K562 (cell line): ENCODE data around the gene PRKAG2. TPM values are rescaled to one million over a fixed set of nuclear protein-coding genes. Genes with fewer than 3 reads are reported as not detected.

Source experiments
- ATAC-seq: fragments of 200-7000 bp; cut with Tn5 transposase; 3 replicates; pipeline ENCODE4 v1.9.1; 2020; ENCODE audit warnings: moderate library complexity
- BruUV-seq: library from RNA; stranded (reverse); fragments of 400-500 nt; replicated peaks from 2 replicates; lab custom pipeline; 2021; lab: Mats Ljungman, UMichigan
- CTCF ChIA-PET: fragments of 300-600 bp; formaldehyde crosslinking; extraction: SDS; loops from one replicate; lab custom pipeline; 2021; ENCODE audit warnings: low intra/inter-chr PET ratio; lab: Yijun Ruan, JAX
- POLR2A ChIA-PET: fragments of 300-600, 350-650 bp; sonication (Branson Sonifier 250); formaldehyde crosslinking; extraction: SDS; loops from one replicate; lab custom pipeline; 2021; ENCODE audit warnings: antibody characterized with exemption, inconsistent platforms; lab: Yijun Ruan, JAX
- DNase-seq, 4 experiments: peaks; one replicate each; pipeline versions ENCODE4 v3.0.0 to v3.0.0-alpha.2; 2011 to 2018; ENCODE audit warnings: low spot score in 3 of 4, mixed read lengths in 3 of 4; ENCODE audit errors: extremely low read depth in 1 of 4
- FAIRE-seq: peaks from 2 replicates; lab custom pipeline; 2011; peaks lifted over from hg19 to GRCh38; lab: Jason Lieb, UNC
- H2AFZ ChIP-seq: 2 replicates; pipeline ENCODE4 v1.6.0; 2011; ENCODE audit warnings: low read depth, low read length, control low read depth, inconsistent platforms
- H3K27ac ChIP-seq: fragments of 200-600 bp; 3 replicates; pipeline ENCODE4 v1.8.0; 2011; ENCODE audit warnings: low read depth, mild to moderate bottlenecking, control low read depth, inconsistent platforms, low read length, moderate library complexity, mixed read lengths; ENCODE audit errors: extremely low read depth
- H3K27me3 ChIP-seq, 2 experiments: fragments of 300-600 bp in 1 of 2; 2 replicates in 1 of 2; 3 replicates in 1 of 2; pipeline versions ENCODE4 v1.6.0 to v1.8.0; 2011; ENCODE audit warnings: inconsistent platforms in 2 of 2, low read length in 2 of 2, mild to moderate bottlenecking in 1 of 2, mixed read lengths in 1 of 2, moderate library complexity in 1 of 2; ENCODE audit not compliant: control insufficient read depth in 2 of 2, insufficient read depth in 2 of 2
- H3K36me3 ChIP-seq: fragments of 300-600 bp; 3 replicates; pipeline ENCODE4 v1.8.0; 2011; ENCODE audit warnings: mild to moderate bottlenecking, low read length, inconsistent platforms; ENCODE audit not compliant: control insufficient read depth, insufficient read depth
- H3K4me1 ChIP-seq, 2 experiments: fragments of 200-600 bp in 1 of 2; replicated peaks in 1 of 2; 2 replicates in 1 of 2; 3 replicates in 1 of 2; pipeline versions ENCODE4 v1.5.1 to v1.8.0; 2011; ENCODE audit warnings: inconsistent platforms in 2 of 2, low read length in 2 of 2, mild to moderate bottlenecking in 1 of 2, mixed read lengths in 1 of 2, moderate library complexity in 1 of 2; ENCODE audit not compliant: control insufficient read depth in 2 of 2, insufficient read depth in 2 of 2
- H3K4me2 ChIP-seq: 2 replicates; pipeline ENCODE4 v1.6.1; 2011; ENCODE audit warnings: low read length, control low read depth, inconsistent platforms, mixed read lengths; ENCODE audit not compliant: insufficient read depth
- H3K4me3 ChIP-seq: fragments of 200-600 bp; sonication (generic), shearing (Covaris generic); 2 replicates; pipeline ENCODE4 v1.5.1; 2016; ENCODE audit warnings: control low read depth, inconsistent platforms
- H3K79me2 ChIP-seq: fragments of 200-600 bp; 3 replicates; pipeline ENCODE4 v1.8.0; 2011; ENCODE audit warnings: low read length, inconsistent platforms; ENCODE audit not compliant: control insufficient read depth, insufficient read depth
- H3K9ac ChIP-seq, 2 experiments: 2 replicates each; pipeline versions ENCODE4 v1.6.0 to v1.6.1; 2011; ENCODE audit warnings: low read depth in 2 of 2, low read length in 2 of 2, control low read depth in 1 of 2, inconsistent platforms in 1 of 2, mild to moderate bottlenecking in 1 of 2, mixed read lengths in 1 of 2; ENCODE audit not compliant: insufficient read depth in 1 of 2
- H3K9me1 ChIP-seq: one replicate; pipeline ENCODE4 v1.6.0; 2011; ENCODE audit warnings: inconsistent platforms, mild to moderate bottlenecking, low read length, moderate library complexity; ENCODE audit not compliant: control insufficient read depth, insufficient read depth
- H3K9me3 ChIP-seq: replicated peaks from 2 replicates; pipeline ENCODE4 v1.5.1; 2011; ENCODE audit warnings: low read depth, low read length, inconsistent platforms; ENCODE audit not compliant: control insufficient read depth, insufficient read depth
- H4K20me1 ChIP-seq: replicated peaks from 2 replicates; pipeline ENCODE4 v1.6.1; 2011; ENCODE audit warnings: low read length, inconsistent platforms, mixed read lengths; ENCODE audit not compliant: control insufficient read depth, insufficient read depth
- POLR2AphosphoS5 ChIP-seq: IDR thresholded peaks from 2 replicates; pipeline ENCODE4 v1.6.1; 2011; ENCODE audit warnings: mild to moderate bottlenecking, low read depth, low read length, moderate library complexity; ENCODE audit not compliant: control insufficient read depth, insufficient read depth
- RBM14 ChIP-seq: fragments of 200-400 bp; formaldehyde crosslinking; IDR thresholded peaks from 2 replicates; pipeline ENCODE4 v1.6.1; 2018; ENCODE audit warnings: low read depth, mild to moderate bottlenecking, low read length, moderate library complexity, borderline replicate concordance; ENCODE audit not compliant: insufficient read depth
- SPI1 ChIP-seq: IDR thresholded peaks from 2 replicates; pipeline ENCODE4 v1.6.1; 2011; ENCODE audit warnings: low read depth, low read length, control low read depth, borderline replicate concordance
- WGBS: fragments of 100-300 bp; shearing (Covaris generic); methylation state at CpG from one replicate; pipeline ENCODE4 v1.1.6; 2016; ENCODE audit warnings: low coverage, mixed read lengths; ENCODE audit not compliant: insufficient coverage; ENCODE audit errors: missing lambda C conversion rate; 5-methylcytosine and 5-hydroxymethylcytosine counted together
- in situ Hi-C: fragments of 300-500 bp; cut with MboI; formaldehyde crosslinking; loops from 4 replicates; pipeline ENCODE4 v1.15.0; 2018; ENCODE audit warnings: inconsistent platforms, mixed read lengths
- intact Hi-C: fragments of 100-400 bp; cut with micrococcal nuclease; formaldehyde crosslinking; loops from 2 replicates; pipeline ENCODE4 v1.14.2; 2022
- polyA plus RNA-seq, 8 experiments: library from polyadenylated mRNA; depleted of rRNA in 4 of 8; stranded (reverse) in 5 of 8; unstranded in 3 of 8; fragments of >200 nt; fragmentation: Nextera tagmentation in 2 of 8; fragmentation: Illumina TruSeq in 1 of 8; extraction: Ambion mirVana in 2 of 8; extraction: Trizol in 1 of 8; gene quantifications; 2 replicates each; pipeline versions ENCODE4 v1.2.1 to v1.2.3, GENCODE V29; 2011 to 2014; ENCODE audit warnings: inconsistent platforms in 1 of 8, missing spikeins in 1 of 8
- total RNA-seq, 7 experiments: library from RNA; depleted of rRNA in 6 of 7; stranded (reverse); fragments of >200 nt in 6 of 7; fragmentation: Illumina TruSeq in 2 of 7; extraction: Trizol in 2 of 7; gene quantifications; 2 replicates each; pipeline versions ENCODE4 v1.2.1 to v1.2.3, GENCODE V29; 2011 to 2021; ENCODE audit warnings: low replicate concordance in 1 of 7

Gene PRKAG2
- total and polyA plus RNA-seq, 9 of the 15 experiments (the other 6 are each of a cell fraction or from before 2014, with no cell fraction given) = 0.99 to 5.6 (median 3.3) TPM

- H3K9ac ChIP-seq = no peak overlapping the region
- H3K27ac ChIP-seq = no peak overlapping the region
- in situ Hi-C loops (no loop called here), intact Hi-C loops (no loop called here)
- DNase-seq (no peak), FAIRE-seq (no peak), ATAC-seq (no peak)
- H3K36me3 ChIP-seq = no peaks in the 10 kb centered on the region
- H3K27me3 ChIP-seq = peaks cover 46 to 80% of the 10 kb centered on the region in 2 experiments
- H3K4me1 ChIP-seq = peaks cover 12 to 18% of the 10 kb centered on the region in 2 experiments
- H3K4me3 ChIP-seq = no peak overlapping the region
- no TSS peak for BruUV-seq
- H3K9me1 ChIP-seq = no peaks in the 10 kb centered on the region
- ChIA-PET POLR2A (interaction anchor here (0.7 to 1.0 kb wide), 3 partner anchors 16 to 61 kb away, joined by 3 to 4 read pairs (median 4); no protein-coding TSS in a partner anchor), CTCF (no interaction called here)
- no peak for TF ChIP-seq POLR2AphosphoS5
- peak; percentile 50; the same call in 1 of the 2 replicates for TF ChIP-seq SPI1
- 8% methylated on average over 13 of the region's 13 CpGs for WGBS
- H3K79me2 ChIP-seq = no peaks in the 10 kb centered on the region
- no peak overlapping the region for H2AFZ ChIP-seq
- H4K20me1 ChIP-seq = no peaks in the 10 kb centered on the region
- H3K9me3 ChIP-seq = no peaks in the 10 kb centered on the region
- H3K4me2 ChIP-seq = no peak overlapping the region
These were observed 192.3 kb downstream of the PRKAG2 start for GRCh38 chr7:151684408-151685175.

DNA sequence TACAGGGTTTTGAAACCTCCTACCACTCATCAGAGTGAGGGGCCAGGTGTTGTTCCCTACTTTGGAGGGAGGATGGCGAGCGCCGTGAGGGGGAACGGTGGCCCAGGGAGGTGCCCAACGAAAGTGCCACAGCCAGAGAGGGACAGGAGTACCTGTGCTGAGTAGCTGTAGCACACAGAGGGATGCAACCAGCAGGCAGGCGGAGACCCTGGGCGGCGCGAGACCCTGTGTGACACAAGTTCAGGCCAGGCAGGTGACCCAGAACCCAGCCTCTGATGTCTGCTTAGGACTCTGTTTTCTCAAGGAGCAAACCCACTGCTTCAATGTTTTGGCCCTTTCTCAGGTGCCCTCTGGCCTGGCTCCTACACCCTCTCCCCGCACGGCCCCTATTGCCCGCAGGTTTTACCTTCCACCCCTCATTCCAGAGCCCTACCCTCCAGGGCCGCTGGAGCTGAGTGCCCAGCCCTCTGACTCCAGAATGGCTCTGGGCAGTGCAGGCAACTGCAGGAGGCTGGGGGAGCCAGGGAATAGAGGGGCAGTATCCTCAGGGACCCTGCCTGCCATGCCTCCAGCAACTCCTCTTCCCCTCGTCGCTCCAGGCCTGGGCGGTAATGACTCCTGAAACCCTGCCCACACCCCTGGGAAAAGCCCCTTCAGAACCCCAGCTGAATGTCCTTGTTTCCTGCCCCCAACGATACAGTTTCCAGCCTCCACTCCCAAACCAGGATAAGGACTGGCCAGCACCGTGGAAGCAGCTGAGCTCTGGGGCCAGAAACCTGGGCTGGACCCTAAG is 193.1 kb downstream of the PRKAG2 start:
- H3K4me2 ChIP-seq = no peak overlapping the region
- H4K20me1 ChIP-seq = no peaks in the 10 kb centered on the region
- H3K4me3 ChIP-seq = no peak overlapping the region
- in situ Hi-C loops = no loop called here
- no peak for DNase-seq
- no peaks in the 10 kb centered on the region for H3K9me3 ChIP-seq
- ATAC-seq = no peak
- H3K27ac ChIP-seq = no peak overlapping the region
- H3K36me3 ChIP-seq = no peaks in the 10 kb centered on the region
- WGBS = 7% methylated on average over 16 of the region's 18 CpGs
- peaks cover 9 to 18% of the 10 kb centered on the region in 2 experiments for H3K4me1 ChIP-seq
- POLR2A ChIA-PET = interaction anchor here (0.6 to 1.0 kb wide), 3 partner anchors 16 to 868 kb away, joined by 3 to 4 read pairs (median 3); no protein-coding TSS in a partner anchor
- intact Hi-C loops = no loop called here
- peaks cover 45 to 78% of the 10 kb centered on the region in 2 experiments for H3K27me3 ChIP-seq
- no peak overlapping the region for H3K9ac ChIP-seq
- no TSS peak for BruUV-seq
- FAIRE-seq = no peak
- no peak overlapping the region for H2AFZ ChIP-seq
- CTCF ChIA-PET = no interaction called here
- no peaks in the 10 kb centered on the region for H3K9me1 ChIP-seq
- no peaks in the 10 kb centered on the region for H3K79me2 ChIP-seq
- no peak for TF ChIP-seq RBM14
